Measurements from ENCODE around the gene NAA25.

The NAA25 gene

GRCh38 chr12:112020947-112021457 lies 87.6 kb downstream of the NAA25 start:
- TF ChIP-seq CTCF (conservative IDR thresholded peaks at IDR 0.05; ENCODE audit: low read depth): no peak
- H3K27ac ChIP-seq: no peak overlapping the region
- CTCF ChIA-PET: interaction anchor here (0.6 to 0.8 kb wide), 2 partner anchors 14 to 81 kb away, joined by 3 read pairs; no protein-coding TSS in a partner anchor
- POLR2A ChIA-PET (ENCODE audit: low non-redundant PET): no interaction called here
- no peak for DNase-seq (ENCODE audit: low spot score)

- peak overlapping the region; percentile 71; the same call in 1 of the 2 replicates for H3K27ac ChIP-seq
- CTCF ChIA-PET: no interaction called here
- POLR2A ChIA-PET (ENCODE audit: low non-redundant PET): no interaction called here
- DNase-seq (ENCODE audit: low spot score): peak; percentile 68
- TF ChIP-seq CTCF (conservative IDR thresholded peaks at IDR 0.05; ENCODE audit: low read depth): no peak
Measured at GRCh38 chr12:112018571-112019237, 89.9 kb downstream of the NAA25 start.

- ChIA-PET CTCF (no interaction called here), POLR2A (ENCODE audit: low non-redundant PET) (no interaction called here)
- no peak for TF ChIP-seq CTCF (conservative IDR thresholded peaks at IDR 0.05; ENCODE audit: low read depth)
- H3K27ac ChIP-seq: no peak overlapping the region
- DNase-seq (ENCODE audit: low spot score): no peak
Measured at GRCh38 chr12:112017041-112017440, 91.5 kb downstream of the NAA25 start.

- no peak overlapping the region for H3K27ac ChIP-seq
- ChIA-PET POLR2A (ENCODE audit: low non-redundant PET) (no interaction called here), CTCF (no interaction called here)
- no peak for TF ChIP-seq CTCF (conservative IDR thresholded peaks at IDR 0.05; ENCODE audit: low read depth)
- no peak for DNase-seq (ENCODE audit: low spot score)
Measured at GRCh38 chr12:112015938-112016337, 92.6 kb downstream of the NAA25 start.

- POLR2A ChIA-PET (ENCODE audit: low non-redundant PET): interaction anchor here (1.0 to 1.3 kb wide), 3 partner anchors 9 to 94 kb away, joined by 3 to 4 read pairs (median 3); no protein-coding TSS in a partner anchor
- H3K27ac ChIP-seq: peak overlapping the region; percentile 99
- CTCF ChIA-PET: interaction anchor here (0.7 to 0.9 kb wide), 3 partner anchors 58 to 373 kb away, joined by 3 read pairs; no protein-coding TSS in a partner anchor
- peak; percentile 42 for DNase-seq (ENCODE audit: low spot score)
- TF ChIP-seq CTCF (conservative IDR thresholded peaks at IDR 0.05; ENCODE audit: low read depth): no peak
Measured at GRCh38 chr12:112013601-112014402, 94.8 kb downstream of the NAA25 start.

- CTCF ChIA-PET: interaction anchor here (0.7 kb wide), 1 partner anchor 148 kb away, joined by 3 read pairs; no protein-coding TSS in a partner anchor
Measured at GRCh38 chr12:112012775-112013600, 95.6 kb downstream of the NAA25 start, which contains the start of the genes ERP29 and TMEM116. TSS of gene ERP29 (plus strand) at chr12:112013426. CDS start at chr12:112013466, 40 bp downstream. TSS of gene TMEM116 (minus strand) at chr12:112013165. CDS start at chr12:112005270, 7,895 bp downstream.

More at GRCh38 chr12:112012775-112013600, 95.6 kb downstream of the NAA25 start, which contains the start of the genes ERP29 and TMEM116:
- POLR2A ChIA-PET (ENCODE audit: low non-redundant PET): interaction anchor here (1.0 to 1.3 kb wide), 3 partner anchors 8 to 95 kb away, joined by 3 to 4 read pairs (median 3); no protein-coding TSS in a partner anchor
- peak; percentile 100 for DNase-seq (ENCODE audit: low spot score)
- peak within 1 kb of the TSS; percentile 99 for H3K27ac ChIP-seq
- no peak; the same call in 1 of the 2 replicates for TF ChIP-seq CTCF (conservative IDR thresholded peaks at IDR 0.05; ENCODE audit: low read depth)
